ENCODE results near the gene AFDN.
A peak's percentile ranks its signal among the peaks of the same experiment; 100 is the strongest.

Gene AFDN

GRCh38 chr6:167815296-167815980 lies 11.3 kb upstream of the AFDN start:
- peak in 2 of 4 experiments; percentile 16 to 20 for DNase-seq

- no peak for DNase-seq
Measured at GRCh38 chr6:167817016-167817415, 9.7 kb upstream of the AFDN start.

GRCh38 chr6:167817729-167818128 lies 9.0 kb upstream of the AFDN start:
- no peak for DNase-seq

- no peak for DNase-seq
Measured at GRCh38 chr6:167819576-167819975, 7.1 kb upstream of the AFDN start.

- DNase-seq = no peak
Measured at GRCh38 chr6:167820681-167821080, 6.0 kb upstream of the AFDN start.

- DNase-seq = no peak
Measured at GRCh38 chr6:167824591-167825331, 1.9 kb upstream of the AFDN start.

GRCh38 chr6:167825332-167826229 lies 1.1 kb upstream of the AFDN start:
- DNase-seq = peak in 2 of 4 experiments; percentile 22 to 24

- peak; percentile 57 to 86 (median 70) for DNase-seq
Measured at GRCh38 chr6:167826230-167826895, 348 bp upstream of the AFDN start.

- peak; percentile 8 to 52 (median 32) for DNase-seq
Measured at GRCh38 chr6:167827583-167828324, 1.0 kb downstream of the AFDN start.

GRCh38 chr6:167828325-167828956 lies 1.7 kb downstream of the AFDN start:
- DNase-seq = no peak

GRCh38 chr6:167829513-167829912 lies 2.8 kb downstream of the AFDN start:
- no peak for DNase-seq

- DNase-seq = no peak
Measured at GRCh38 chr6:167831281-167831828, 4.6 kb downstream of the AFDN start.

GRCh38 chr6:167832497-167833395 lies 6.0 kb downstream of the AFDN start:
- peak in 2 of 4 experiments; percentile 59 to 68 for DNase-seq

GRCh38 chr6:167833396-167833763 lies 6.7 kb downstream of the AFDN start:
- peak in 2 of 4 experiments; percentile 47 to 52 for DNase-seq

- DNase-seq = no peak
Measured at GRCh38 chr6:167835260-167835659, 8.5 kb downstream of the AFDN start.

- DNase-seq = no peak
Measured at GRCh38 chr6:167836721-167837120, 10.0 kb downstream of the AFDN start.

GRCh38 chr6:167838207-167838748 lies 11.6 kb downstream of the AFDN start:
- no peak for DNase-seq

- DNase-seq = no peak
Measured at GRCh38 chr6:167839343-167839742, 12.6 kb downstream of the AFDN start.

- no peak for DNase-seq
Measured at GRCh38 chr6:167839755-167840154, 13.0 kb downstream of the AFDN start.

GRCh38 chr6:167840160-167840525 lies 13.4 kb downstream of the AFDN start:
- DNase-seq = no peak
